ENCODE data around the gene LRSAM1. TPM values are rescaled to one million over a fixed set of nuclear protein-coding genes. Genes with fewer than 3 reads are reported as not detected.
A peak's percentile ranks its signal among the peaks of the same experiment; 100 is the strongest.

LRSAM1 gene
- total RNA-seq, 4 donors from 2014 or later: 15.5 to 26.5 (median 20.2) TPM

DNA sequence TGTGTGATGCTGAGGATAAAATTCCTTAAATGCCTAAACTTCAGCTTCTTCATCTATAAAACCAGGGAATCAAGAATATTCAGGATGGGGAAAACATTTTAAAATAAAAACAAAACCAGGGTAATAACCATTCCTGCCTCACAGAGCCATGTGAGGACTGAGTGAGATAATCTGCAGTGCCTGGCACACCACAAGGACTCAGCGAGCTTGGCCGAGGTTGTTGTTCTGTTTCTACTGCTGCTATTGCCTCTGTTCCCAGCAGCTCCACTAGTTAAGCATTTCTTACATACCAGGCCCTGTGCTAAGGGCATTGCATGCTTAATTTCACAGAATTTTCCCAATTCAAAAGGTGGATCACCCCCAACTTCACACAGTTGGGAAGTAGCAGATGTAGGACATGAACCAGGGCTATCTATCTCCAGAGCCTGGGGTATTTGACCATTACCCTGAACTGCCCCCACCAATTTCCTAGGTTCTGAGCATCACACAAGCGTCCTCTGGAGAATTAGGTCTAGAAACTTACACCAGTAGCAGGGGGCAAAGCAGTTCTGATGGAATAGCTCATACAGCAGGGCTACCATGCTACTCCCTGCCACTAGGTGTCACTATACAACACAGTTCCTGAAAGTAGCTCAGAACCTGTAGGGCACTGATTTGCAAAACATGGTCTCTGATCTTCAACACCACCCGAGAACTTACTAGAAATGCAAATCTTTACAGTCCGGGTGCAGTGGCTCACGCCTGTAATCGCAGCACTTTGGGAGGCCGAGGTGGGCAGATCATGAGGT is 74.3 kb downstream of the LRSAM1 start:
- Histone ChIP-seq H3K36me3 (peaks cover 0 to 88% of the 10 kb centered on the region in 2 donors), H3K4me3 (no peak overlapping the region)

GRCh38 chr9:127526655-127527559 is 75.6 kb downstream of the LRSAM1 start:
- Histone ChIP-seq H3K4me3 (no peak overlapping the region), H3K27ac (peak overlapping the region in 1 of 4 donors; percentile 3), H3K4me1 (peaks cover 0 to 49% (median 6%) of the 10 kb centered on the region in 3 donors), H3K36me3 (peaks cover 0 to 88% of the 10 kb centered on the region in 2 donors), H3K9me3 (peaks cover 0 to 14% (median 0%) of the 10 kb centered on the region in 3 donors), H3K27me3 (no peaks in the 10 kb centered on the region)
- WGBS, 2 donors (ENCODE audit: low coverage in 1 of 2): 41 to 65% methylated on average over 4 to 17 of the region's 30 CpGs
- TF ChIP-seq, protein P1, sequence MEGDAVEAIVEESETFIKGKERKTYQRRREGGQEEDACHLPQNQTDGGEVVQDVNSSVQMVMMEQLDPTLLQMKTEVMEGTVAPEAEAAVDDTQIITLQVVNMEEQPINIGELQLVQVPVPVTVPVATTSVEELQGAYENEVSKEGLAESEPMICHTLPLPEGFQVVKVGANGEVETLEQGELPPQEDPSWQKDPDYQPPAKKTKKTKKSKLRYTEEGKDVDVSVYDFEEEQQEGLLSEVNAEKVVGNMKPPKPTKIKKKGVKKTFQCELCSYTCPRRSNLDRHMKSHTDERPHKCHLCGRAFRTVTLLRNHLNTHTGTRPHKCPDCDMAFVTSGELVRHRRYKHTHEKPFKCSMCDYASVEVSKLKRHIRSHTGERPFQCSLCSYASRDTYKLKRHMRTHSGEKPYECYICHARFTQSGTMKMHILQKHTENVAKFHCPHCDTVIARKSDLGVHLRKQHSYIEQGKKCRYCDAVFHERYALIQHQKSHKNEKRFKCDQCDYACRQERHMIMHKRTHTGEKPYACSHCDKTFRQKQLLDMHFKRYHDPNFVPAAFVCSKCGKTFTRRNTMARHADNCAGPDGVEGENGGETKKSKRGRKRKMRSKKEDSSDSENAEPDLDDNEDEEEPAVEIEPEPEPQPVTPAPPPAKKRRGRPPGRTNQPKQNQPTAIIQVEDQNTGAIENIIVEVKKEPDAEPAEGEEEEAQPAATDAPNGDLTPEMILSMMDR (IDR thresholded peaks at IDR 0.05): no peak
- no peak for TF ChIP-seq POLR2A (IDR thresholded peaks at IDR 0.05)
- no peak for TF ChIP-seq POLR2AphosphoS5 (IDR thresholded peaks at IDR 0.05)
- no peak for TF ChIP-seq EP300 (IDR thresholded peaks at IDR 0.05)
- no peak for ATAC-seq

More for the DNA sequence above, 74.3 kb downstream of the LRSAM1 start:
- Histone ChIP-seq H3K4me1 (peaks cover 0 to 57% (median 18%) of the 10 kb centered on the region in 3 donors), H3K9me3 (peaks cover 0 to 14% (median 0%) of the 10 kb centered on the region in 3 donors), H3K27me3 (no peaks in the 10 kb centered on the region), H3K27ac (no peak overlapping the region)
- ATAC-seq: no peak
- WGBS, 2 donors (ENCODE audit: low coverage in 1 of 2): 86 to 100% methylated on average over 3 to 7 of the region's 8 CpGs
- TF ChIP-seq POLR2A (IDR thresholded peaks at IDR 0.05): no peak
- TF ChIP-seq, protein P1 (IDR thresholded peaks at IDR 0.05): peak in 3 of 4 experiments; percentile 46 to 60 (median 55)

GRCh38 chr9:127527560-127528268 is 76.4 kb downstream of the LRSAM1 start:
- Histone ChIP-seq H3K4me1 (peaks cover 0 to 41% (median 0%) of the 10 kb centered on the region in 3 donors), H3K27ac (peak overlapping the region in 1 of 4 donors; percentile 3), H3K36me3 (peaks cover 0 to 82% of the 10 kb centered on the region in 2 donors), H3K27me3 (no peaks in the 10 kb centered on the region), H3K4me3 (no peak overlapping the region), H3K9me3 (peaks cover 0 to 14% (median 0%) of the 10 kb centered on the region in 3 donors)
- ATAC-seq: no peak
- TF ChIP-seq POLR2A (IDR thresholded peaks at IDR 0.05): no peak
- TF ChIP-seq POLR2AphosphoS5 (IDR thresholded peaks at IDR 0.05): no peak
- no peak for TF ChIP-seq EP300 (IDR thresholded peaks at IDR 0.05)
- TF ChIP-seq, protein P1 (IDR thresholded peaks at IDR 0.05): no peak
- 82 to 85% methylated on average over 6 to 8 of the region's 17 CpGs for WGBS, 2 donors (ENCODE audit: low coverage in 1 of 2)

GRCh38 chr9:127528422-127529251 is 77.3 kb downstream of the LRSAM1 start:
- Histone ChIP-seq H3K4me3 (no peak overlapping the region), H3K9me3 (peaks cover 0 to 9% (median 0%) of the 10 kb centered on the region in 3 donors), H3K27me3 (no peaks in the 10 kb centered on the region), H3K36me3 (peaks cover 0 to 74% of the 10 kb centered on the region in 2 donors), H3K27ac (peak overlapping the region in 3 of 4 donors; percentile 23 to 55 (median 40)), H3K4me1 (peaks cover 0 to 41% (median 0%) of the 10 kb centered on the region in 3 donors)
- WGBS, 2 donors (ENCODE audit: low coverage in 1 of 2): 31% methylated on average over 5 of the region's 15 CpGs; no CpG with 5 or more reads in 1 of the 2 donors
- no peak for ATAC-seq
- no peak for TF ChIP-seq EP300 (IDR thresholded peaks at IDR 0.05)
- TF ChIP-seq POLR2A (IDR thresholded peaks at IDR 0.05): no peak
- TF ChIP-seq POLR2AphosphoS5 (IDR thresholded peaks at IDR 0.05): no peak
- TF ChIP-seq, protein P1 (IDR thresholded peaks at IDR 0.05): no peak

Measured in gastroesophageal sphincter (tissue), 4 donors.